Hematopoietic multipotent progenitor cell (in vitro differentiated cells): ENCODE results near the gene GALNT9. TPM values are rescaled to one million over a fixed set of nuclear protein-coding genes. Genes with fewer than 3 reads are reported as not detected.
"Not testable (repeated sequence)": the region's sequence is repeated elsewhere in the genome, so short reads cannot be mapped to it uniquely, and the experiment has no call there.

ENCODE experiments used
- DNase-seq, 3 donors: peaks; one replicate each; pipeline ENCODE4 v3.0.0-alpha.2; 2011 to 2015; ENCODE audit warnings: low read depth in 2 of 3, low spot score in 2 of 3
- total RNA-seq: library from RNA; depleted of rRNA; stranded (reverse); fragments of >200 nt; gene quantifications from one replicate; pipeline ENCODE4 v1.2.3, GENCODE V29; 2012

The GALNT9 gene
- total RNA-seq, 1 donor: not detected

GRCh38 chr12:132267873-132268272, 61.5 kb downstream of the GALNT9 start:
- DNase-seq: no peak

DNA sequence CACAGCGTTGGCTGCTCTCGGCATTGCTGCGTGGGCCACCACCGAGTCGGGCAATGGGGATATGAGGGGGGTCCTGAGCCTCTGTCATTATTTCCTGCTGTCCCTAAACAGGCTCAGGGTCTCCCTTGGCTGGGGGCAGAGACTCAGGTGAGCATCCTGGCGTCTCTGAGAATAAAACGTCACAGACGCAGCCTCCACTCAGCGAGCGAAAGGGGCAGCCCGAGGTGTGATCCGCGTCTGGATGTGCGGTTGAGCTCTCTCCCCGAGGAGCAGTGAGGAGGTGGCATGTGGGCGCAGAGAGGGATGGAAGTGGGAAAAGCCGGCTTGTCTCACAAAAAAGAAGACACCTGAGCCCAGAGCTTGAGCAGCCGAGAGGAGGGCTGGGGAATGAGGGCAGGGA, 62.6 kb downstream of the GALNT9 start:
- DNase-seq: no peak

- DNase-seq: no peak
Measured at GRCh38 chr12:132266370-132266769, 63.0 kb downstream of the GALNT9 start.

GRCh38 chr12:132265822-132266221, 63.6 kb downstream of the GALNT9 start:
- DNase-seq: not testable (repeated sequence)

DNA sequence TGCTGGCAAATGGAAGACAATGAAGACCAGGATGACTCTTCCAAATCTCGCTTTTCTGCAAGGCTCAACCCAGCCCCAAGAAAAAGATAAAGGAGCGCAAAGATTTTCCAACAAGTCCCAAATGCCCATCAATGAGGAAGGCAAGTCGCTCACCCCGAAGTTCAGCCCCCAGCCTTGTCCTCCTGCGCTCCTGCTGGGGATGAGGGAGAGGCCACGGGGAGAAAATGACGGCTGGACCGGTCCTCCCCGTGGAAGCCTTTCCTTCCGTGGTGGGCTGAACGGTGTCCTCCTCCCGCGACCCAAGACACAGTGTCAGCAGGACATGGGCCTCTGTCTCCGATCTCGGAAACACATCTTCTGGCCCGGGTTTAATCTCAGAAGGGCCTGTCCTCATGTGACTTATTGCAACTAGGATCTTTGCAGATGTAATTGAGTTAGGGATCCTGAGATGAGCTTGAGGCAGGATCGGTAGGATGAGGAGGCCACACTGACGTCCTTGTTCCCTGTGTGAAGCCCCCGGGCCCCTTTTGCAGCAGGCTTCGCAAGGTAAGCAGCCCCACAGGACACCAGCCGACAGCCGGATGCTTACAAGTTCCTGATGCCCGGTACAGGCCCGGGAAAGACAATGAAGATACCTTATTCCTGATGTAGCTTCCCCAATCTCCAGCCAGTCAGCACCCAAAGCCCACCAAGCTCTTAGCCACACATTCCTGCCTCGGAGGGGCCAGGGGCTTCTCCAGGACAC, 64.2 kb downstream of the GALNT9 start:
- no peak for DNase-seq

GRCh38 chr12:132264086-132265010, 65.0 kb downstream of the GALNT9 start:
- no peak for DNase-seq

- no peak for DNase-seq
Measured at GRCh38 chr12:132263451-132264049, 65.8 kb downstream of the GALNT9 start.

DNA sequence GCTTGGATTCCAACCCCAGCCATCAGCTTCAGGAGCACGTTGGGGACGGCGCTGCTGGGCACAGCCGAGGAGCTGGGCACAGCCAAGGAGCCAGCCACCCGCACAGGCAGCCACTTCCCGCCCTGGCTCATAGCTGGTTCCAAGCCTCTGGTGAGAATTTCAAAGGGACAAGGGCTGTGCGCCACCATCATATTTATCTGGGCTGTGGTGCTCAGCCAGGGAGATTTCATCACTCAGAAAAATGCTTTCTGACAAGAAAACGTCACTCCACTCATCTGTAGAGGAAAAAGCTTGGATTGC, 66.4 kb downstream of the GALNT9 start:
- DNase-seq: no peak

- DNase-seq: no peak
Measured at GRCh38 chr12:132262256-132263060, 66.9 kb downstream of the GALNT9 start.

GRCh38 chr12:132261328-132262138, 67.9 kb downstream of the GALNT9 start:
- no peak for DNase-seq

DNA sequence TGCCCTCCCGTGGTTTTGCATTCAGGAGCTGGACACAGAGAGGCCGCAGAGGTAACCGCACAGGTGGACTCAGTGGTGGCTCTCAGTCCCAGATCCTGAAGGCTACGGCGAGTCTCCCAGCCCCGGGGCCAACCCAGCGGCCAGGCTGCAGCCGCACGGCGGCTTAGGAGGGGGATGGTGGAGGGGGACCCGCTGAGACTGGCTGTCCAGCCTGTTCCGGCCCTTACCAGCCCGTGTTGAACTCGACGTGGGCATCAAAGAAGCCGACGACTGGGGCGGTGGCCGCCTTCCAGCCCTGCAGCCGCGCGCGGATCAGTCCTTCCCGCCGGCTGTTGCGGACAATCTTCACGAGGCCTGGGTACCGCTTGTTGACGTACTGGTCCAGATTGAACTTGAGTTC, 68.7 kb downstream of the GALNT9 start:
- no peak for DNase-seq

DNA sequence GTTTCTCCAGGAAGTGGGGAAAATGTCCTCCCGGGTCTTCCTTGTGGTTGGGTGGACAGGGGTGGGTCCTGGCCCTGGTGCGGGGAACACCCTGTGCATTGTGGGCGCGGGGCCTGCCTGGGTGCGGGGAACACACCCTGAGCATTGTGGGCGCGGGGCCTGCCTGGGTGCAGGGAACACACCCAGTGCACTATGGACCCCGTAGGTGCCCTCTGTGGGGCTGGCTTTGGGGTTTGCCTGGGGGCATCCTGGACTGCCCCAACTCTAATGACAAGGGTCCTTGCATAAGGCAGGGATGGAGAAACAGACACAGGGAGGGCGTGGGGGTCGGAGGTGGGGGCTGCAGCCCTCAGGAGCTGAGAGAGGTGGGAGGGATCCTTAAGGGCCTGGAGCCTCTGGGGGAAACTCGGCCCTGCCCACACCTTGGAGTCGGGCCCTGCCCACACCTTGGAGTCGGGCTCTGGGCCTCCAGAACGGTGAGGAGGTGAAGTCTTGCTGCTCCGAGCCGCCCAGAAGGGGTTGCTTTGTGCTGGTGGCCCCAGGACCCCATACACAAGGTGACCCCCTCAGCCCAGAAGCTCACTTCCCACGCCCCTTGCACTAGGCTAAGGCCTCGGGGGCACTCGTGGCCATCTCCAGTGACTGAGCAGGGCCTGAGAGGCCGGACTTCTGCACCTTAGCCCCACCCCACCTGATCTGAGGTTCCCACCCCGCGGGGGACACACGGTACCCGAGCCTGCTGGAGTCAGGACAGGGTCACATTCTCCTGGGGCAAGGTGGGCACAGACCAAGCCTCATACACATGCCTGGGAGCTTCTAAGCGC, 69.3 kb downstream of the GALNT9 start:
- no peak for DNase-seq

DNA sequence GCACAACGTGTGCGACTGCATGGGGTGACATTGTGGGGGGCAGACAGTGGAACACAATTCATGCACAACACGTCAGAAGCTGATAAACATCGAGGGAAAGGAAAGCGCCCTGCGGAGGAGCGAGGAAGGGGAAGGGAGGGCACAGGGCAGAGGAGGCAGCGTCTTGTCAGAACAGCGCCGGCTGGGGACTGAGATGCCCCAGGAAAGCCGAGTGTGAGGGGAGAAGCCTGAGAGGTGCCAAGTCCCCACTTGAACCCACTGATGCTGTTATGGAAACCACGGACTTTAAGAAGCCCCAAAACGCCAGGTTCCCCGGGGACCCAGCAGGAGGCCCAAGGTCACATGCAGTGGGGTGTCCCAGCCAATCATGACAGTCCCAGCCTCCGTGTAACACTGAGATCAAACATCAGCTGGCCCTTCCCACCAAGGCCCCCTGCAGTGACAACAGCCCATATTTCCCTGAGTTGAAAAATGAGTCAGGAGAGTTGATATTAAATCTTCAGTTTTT, 70.0 kb downstream of the GALNT9 start:
- DNase-seq: no peak

GRCh38 chr12:132258543-132258942, 70.8 kb downstream of the GALNT9 start:
- DNase-seq: no peak

- no peak for DNase-seq
Measured at GRCh38 chr12:132257955-132258490, 71.4 kb downstream of the GALNT9 start.

DNA sequence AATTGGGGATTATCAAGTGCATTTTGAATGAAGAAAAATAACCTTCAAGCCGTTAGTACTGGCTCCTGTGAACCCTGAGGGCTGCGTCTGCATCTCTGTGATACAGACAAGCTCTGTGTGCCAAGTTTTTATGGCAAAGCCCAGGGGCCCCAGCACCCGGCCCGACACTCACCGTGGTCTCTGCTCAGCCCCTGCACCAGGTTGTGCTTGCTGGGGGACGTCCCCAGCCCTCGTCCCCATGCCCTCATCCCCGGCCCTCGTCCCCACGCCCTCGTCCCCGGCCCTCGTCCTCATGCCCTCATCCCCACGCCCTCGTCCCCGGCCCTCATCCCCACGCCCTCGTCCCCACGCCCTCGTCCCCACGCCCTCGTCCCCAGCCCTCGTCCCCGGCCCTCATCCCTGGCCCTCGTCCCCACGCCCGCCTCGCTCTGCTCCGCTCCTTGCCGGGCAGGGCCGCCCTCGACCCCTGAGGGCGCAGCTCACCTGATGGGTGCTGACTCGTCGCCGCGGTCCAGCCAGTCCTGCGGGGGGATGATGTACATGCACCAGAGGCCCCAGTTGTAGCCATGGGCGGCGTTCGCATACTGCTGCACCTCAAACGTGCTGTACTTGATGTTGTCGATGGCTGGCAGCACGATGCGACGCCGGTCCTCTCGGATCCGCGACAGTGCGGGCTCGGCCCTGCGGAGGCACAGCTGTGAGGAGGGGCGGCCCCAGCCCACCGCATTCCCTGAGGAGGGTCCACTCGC, 72.0 kb downstream of the GALNT9 start:
- no peak for DNase-seq

DNA sequence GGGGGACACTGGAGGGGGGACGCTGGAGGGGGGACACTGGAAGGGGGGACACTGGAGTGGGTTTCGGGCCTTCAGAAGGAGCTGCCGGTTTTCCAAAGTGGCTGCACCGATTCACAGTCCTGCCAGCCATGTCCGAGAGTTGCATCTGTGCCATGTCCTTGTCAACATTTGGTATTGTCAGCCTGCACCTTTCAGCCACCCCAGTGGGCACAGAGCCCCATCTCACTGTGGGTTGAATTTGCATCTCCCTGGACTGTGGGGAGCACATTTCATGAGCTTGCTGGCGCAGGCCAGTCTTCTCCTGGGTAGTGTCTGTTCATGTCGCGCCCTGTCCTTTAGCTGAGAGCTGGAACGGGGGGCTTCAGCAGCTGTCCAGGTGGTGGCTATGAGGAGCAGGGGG, 72.7 kb downstream of the GALNT9 start:
- no peak for DNase-seq

- DNase-seq: no peak
Measured at GRCh38 chr12:132255642-132256041, 73.7 kb downstream of the GALNT9 start.
